WI38 (cell line): ENCODE results near the gene RRP1.
A peak's percentile ranks its signal among the peaks of the same experiment; 100 is the strongest.

Experiments used
- H3K4me3 ChIP-seq: 2 replicates; pipeline ENCODE4 v1.5.1; 2011; ENCODE audit warnings: low read depth, mild to moderate bottlenecking, control low read depth, low read length
- CTCF ChIP-seq: IDR thresholded peaks from 2 replicates; pipeline ENCODE4 v1.5.1; 2012; ENCODE audit warnings: low read depth, mild to moderate bottlenecking, control low read depth, low read length

The RRP1 gene

DNA sequence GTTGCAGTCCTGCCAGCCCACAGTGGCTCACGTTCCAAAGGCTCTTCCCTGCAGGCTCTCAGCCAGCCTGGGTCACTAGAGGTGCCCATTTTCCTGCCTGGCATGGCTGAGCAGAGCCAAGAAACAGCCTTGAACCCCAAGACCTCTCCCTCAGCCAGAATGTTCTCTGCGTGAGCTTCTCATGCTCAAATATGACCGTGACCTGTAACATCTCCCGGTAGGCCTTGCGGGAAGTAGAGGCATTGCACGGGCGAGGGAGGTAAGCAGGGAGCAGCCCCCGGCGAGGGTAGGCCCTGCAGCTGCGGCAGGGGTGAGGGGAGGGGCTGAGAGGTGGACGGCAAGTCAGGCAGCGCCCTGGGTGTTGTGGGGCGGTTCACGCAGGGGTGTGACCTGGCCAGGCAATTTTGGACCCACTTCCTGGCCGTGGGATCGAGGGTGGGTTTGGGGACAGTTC, 20.0 kb downstream of the RRP1 start:
- no peak overlapping the region for H3K4me3 ChIP-seq
- TF ChIP-seq CTCF, result no peak

GRCh38 chr21:43809853-43810504, 20.6 kb downstream of the RRP1 start:
- TF ChIP-seq CTCF, result no peak
- no peak overlapping the region for H3K4me3 ChIP-seq

- no peak overlapping the region for H3K4me3 ChIP-seq
- TF ChIP-seq CTCF, result peak; percentile 99
Observed at GRCh38 chr21:43810505-43811261, 21.3 kb downstream of the RRP1 start.

- no peak overlapping the region for H3K4me3 ChIP-seq
- no peak for TF ChIP-seq CTCF
Observed at GRCh38 chr21:43811262-43812105, 22.1 kb downstream of the RRP1 start.

DNA sequence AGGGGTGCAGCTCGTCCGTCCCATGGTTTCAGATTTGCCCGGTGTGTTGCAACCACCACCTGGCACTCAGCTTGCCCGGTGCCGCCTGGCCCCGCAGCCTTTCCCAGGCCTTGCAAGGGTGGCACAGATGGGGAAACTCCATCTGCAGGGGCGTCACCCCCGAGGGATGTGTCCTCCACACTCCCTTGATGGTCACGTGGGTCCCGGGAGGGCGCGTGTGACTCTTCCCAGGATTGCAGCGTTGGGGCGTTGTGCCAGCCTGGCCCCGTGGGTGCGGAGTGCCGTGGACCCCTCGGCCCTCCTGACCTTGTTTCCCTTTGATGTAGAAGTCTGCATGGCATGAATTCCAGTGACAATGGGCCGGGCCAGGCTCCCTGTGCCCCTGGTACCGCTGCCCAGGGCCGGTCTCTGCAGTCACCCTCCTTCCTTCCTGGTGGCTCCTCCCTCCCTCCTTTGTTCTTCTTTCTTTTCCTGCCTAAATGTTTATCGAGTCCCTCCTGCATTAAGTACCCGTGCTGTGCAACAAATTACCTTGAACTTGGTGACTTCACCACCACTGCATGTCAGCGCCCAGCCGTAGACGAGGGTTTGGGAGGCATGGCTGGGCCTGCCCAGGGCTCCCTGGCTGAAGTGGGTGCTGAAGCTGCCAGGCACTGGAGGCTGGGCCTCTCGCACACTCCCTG, 22.9 kb downstream of the RRP1 start:
- no peak for TF ChIP-seq CTCF
- H3K4me3 ChIP-seq, result no peak overlapping the region

DNA sequence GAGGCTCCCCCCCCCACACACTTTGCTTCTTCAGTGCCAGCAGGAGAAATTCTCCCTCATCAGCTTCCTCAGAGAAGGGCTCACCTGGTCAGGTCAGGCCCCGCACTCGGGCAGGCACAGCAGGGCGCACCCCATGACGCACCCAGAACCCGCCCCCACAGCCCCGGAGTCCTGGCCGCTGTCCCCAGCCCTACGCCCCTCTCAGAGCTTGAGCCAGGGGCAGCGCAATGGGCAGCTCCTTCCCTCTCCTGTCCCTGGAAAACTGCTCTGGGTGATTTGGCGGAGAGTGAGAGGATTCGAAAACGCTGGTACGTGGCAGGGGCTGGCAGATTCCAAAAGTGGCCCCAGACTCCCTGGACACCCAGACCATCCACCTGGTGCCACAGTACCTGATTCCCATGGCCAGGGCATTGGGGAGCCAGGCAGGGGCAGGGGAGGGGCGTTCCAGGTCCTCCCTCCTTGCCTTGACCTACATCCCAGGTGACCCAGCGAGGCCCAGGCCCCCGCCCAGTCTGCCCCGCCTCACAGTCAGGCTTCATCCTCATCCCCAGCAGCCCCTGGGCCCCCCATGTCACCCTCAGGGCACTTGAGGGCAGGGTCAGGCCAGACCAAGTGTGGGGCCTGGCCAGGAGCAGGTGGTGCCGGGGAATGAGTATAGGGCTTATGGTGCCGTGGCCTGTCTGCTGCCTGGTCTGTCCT, 23.7 kb downstream of the RRP1 start:
- H3K4me3 ChIP-seq, result no peak overlapping the region
- TF ChIP-seq CTCF, result no peak
